ENCODE results near the gene POU2AF1.
"Not testable (repeated sequence)": the region's sequence is repeated elsewhere in the genome, so short reads cannot be mapped to it uniquely, and the experiment has no call there.

The POU2AF1 gene

DNA sequence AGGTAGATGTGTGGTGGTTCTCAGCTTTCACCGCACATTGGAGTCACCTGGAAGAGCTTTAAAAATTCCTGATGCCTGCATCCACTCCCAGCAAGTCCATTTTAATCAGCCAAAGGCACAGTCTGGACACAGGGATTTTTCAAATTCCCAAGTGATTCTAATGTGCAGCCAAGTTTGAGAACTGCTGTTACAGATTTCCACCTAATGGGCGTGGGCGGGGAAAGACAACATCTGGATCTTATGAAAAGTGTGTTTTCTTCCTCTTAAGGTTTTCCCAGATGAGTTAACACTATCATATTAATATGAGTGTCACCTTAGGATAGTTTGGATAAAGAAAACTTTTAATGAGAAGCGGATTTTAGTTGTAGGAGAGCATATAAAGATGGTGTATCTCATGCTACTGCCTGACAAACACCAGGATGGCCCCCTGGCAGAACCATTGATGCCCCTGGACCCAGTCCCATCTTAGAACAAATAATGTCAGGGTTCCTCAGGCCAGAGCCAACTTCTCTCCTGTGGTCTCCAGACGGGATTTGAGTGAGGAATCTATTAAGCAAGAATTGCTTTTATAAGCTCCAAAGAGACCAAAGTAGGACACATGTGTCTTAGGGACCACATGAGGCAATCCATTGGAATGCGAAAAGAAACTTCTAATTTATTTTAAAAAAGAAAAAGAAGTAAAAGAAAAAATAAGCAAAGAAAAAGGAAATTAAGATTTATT is 31.9 kb downstream of the POU2AF1 start:
- DNase-seq (ENCODE audit: low spot score), result no peak

DNA sequence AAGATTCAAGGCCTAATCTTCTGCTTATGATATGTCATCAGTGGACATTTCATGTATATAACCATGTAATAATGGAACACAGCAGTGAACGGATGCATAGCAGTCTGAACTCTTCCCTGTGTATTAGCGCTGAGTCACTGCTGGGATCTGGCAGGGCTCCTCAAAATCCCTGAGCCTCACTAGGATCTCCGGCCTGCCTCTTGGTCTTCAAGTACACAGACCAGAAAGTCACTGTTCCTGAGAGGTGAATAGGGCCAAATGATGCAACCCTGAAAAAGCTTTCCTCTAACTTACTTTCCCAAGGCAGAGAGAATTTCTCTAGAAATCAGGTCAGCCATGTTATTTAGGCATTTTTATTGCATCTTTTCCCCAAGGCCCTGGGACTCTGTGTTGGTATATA is 35.0 kb downstream of the POU2AF1 start:
- peak; percentile 66 for DNase-seq (ENCODE audit: low spot score)

DNA sequence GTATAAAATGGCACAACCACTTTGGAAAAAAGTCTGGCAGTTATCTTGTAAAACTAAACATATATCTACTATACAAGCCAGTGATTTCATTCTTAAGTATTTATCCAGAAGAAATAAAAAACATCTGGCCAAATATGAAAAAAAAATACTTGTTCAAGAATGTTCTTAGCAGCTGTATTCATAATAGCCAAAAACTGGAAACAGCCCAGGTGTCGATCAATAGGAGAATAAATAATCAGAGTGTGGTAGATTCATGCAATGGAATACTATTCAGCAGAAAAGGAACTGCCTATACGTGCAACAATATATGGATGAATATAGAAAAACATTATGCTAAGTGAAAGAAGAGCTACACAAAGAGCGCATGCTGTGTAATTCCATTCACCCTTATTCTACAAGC is 36.7 kb downstream of the POU2AF1 start:
- no peak for DNase-seq (ENCODE audit: low spot score)

DNA sequence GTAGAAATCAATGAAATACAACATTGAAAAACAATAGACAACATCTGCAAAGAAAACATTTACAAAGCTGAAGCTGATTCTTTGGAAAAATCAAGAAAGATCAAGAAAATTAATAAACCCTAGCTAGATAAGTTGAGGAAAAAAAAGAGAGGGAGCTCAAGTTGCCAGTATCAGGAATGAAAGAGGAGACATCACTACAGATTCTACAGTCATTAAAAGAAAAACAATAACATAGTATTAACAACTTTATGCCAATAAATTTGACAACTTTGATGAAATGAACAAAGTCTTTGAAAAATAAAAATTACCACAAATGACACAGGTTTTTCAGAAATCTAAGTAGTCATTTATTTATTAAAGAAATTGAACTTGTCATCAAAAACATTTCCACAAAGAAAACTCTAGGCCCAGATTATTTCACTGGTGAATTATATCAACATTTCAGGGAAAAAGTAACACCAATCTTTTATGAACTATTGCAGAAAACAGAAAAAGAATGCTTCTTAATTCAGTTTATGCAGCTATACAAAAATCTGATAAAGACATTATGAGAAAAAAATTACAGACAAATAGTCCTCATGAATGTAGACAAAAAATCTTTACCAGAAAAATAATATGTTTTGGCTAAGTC is 39.2 kb downstream of the POU2AF1 start:
- DNase-seq (ENCODE audit: low spot score), result no peak

DNA sequence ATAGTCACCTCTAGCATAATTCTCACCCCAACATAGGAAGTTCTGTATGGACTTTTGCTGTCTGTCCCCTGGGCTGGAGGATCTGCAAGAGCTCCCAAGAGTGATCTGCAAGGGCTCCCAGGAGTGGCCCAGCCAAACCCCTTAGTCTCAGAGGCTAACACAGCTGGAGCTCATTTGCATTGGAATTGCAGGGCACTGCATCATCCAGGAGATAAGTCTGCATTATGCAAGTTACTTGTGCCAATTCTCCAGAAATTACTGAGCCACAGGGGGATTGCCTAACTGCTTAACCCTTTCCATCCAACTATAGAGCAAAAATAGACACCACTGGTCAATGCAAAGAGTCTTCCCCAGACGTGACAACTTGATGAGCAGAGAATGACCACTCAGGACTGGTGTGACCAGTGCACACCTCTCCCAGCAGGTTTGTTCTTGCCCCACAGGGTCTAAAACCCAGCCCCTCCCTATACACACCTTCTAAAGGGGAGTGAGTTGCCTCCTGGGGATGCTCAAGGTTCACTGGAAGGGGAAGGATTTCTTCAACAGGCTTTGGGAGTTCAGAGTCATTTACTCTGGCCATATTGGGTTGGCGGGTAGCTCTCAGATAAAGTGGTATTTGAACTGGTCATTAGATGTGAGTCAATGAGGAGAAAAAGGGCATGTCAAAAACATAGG is 42.4 kb downstream of the POU2AF1 start:
- peak; percentile 67 for DNase-seq (ENCODE audit: low spot score)

DNA sequence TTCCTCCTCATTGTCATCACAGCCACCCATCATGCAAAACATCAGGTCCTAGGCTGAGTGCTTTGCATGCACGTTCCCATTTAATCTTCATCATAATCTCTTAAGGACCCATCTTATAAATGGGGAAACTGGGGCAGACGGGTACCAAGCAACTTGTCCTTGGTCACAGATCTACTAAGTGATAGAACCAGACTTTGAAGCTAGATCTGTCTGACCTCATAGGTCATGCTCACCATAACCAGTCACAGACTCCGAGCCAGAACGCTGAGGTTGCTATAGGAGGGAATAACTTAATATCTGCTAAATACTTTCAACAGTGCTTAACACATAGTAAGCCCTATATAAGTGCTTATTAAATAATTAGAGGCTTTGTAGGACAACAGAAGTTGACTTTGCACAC is 43.0 kb downstream of the POU2AF1 start:
- no peak for DNase-seq (ENCODE audit: low spot score)

DNA sequence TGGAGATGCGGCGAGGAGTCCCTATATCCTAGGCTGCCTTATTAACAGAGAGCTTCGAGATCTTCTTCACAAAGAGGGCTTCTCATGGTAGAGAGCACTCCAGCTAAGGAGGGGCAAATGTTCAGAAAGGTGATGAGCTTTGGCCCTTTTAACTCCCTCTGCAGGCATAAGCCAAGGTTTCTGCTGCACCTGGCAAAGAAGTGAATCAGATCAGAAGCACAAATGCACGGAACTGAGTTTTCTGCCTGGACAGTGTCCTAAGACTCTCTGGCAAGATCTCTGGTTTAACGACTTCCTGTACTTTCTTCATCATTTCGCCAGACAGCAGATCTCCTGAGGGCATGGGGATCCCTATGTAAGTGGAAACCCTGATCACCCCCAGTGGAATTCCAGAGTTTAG is 43.5 kb downstream of the POU2AF1 start:
- no peak for DNase-seq (ENCODE audit: low spot score)

DNA sequence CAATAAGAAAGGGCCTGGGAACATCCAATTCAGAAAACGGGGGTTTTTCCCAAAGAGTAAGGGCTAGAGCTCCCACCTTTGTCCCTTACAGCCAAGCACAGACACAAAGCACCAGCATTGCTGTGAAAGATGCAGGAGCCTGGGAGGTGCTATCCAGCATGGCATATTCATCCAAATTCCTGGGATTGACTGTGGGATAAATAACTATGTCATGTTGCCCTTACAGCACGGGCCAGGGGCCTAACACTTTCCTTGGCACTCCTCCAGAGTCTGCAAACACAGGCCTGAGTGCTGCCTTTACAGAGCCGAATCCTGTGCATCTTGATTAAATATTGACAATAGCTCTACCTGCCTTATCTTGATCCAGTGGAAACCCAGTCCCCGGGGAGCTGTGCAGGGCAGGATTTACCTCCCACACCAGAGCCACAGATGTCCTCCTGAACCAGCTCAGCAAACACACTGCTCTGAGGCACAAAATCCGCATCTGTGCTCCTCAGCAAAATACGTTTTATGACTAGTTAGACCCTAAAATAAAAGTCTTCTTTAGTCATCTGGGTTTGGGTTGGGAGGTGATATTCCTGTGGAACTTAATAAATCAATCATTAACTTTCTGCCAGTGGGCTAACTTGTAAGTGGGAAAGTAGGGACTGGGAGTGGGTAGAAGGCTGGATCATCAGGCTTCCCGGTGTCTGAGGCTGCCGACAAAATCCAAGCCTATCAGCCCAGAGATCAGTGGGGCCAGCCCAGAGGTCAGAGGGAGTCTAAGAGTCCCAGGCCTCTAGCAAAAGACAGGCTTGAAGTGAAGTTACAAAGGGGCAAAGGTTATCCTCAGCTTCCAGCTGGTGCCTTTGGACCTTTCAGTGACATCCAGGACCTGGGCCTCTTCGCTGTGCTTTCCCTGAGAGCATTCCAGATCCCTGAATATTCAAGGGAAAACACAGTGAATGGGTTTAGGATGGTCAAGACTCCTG is 44.3 kb downstream of the POU2AF1 start:
- no peak for DNase-seq (ENCODE audit: low spot score)

DNA sequence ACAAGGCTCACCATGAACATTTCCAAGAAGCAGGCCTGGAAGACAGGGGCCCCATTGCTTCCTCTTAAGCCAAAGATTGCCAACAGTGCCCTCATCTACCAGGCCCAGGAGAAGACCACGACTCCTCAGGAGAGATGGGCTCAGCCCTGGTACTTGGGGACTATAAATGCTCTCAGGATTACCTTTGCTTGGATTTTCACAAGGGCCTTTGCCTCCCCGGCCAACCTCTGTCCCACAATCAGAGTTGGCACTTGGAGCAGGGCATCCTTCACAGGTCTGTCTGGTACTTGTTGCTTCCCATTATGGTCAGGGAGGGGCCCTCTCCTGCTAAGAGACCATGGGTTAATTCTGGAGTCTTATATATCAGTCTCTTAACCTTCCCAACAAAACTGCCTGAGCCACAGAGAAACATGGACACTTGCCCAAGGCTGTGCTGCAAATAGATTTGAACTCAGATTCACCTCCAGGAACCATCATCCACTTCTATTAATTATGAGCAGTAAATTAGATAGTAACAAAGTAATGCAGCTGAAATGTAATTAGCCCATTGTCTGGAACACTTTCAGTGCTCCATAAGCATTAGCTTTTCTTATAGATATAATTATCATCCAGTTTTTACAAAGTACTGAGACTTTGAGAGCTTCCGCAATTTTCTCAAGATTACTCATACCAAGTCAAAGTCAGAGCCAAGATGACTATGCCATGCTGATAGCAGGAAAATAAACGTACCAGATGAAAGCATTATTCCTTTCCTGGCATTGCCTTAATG is 47.2 kb downstream of the POU2AF1 start:
- DNase-seq (ENCODE audit: low spot score), result peak; percentile 13

DNA sequence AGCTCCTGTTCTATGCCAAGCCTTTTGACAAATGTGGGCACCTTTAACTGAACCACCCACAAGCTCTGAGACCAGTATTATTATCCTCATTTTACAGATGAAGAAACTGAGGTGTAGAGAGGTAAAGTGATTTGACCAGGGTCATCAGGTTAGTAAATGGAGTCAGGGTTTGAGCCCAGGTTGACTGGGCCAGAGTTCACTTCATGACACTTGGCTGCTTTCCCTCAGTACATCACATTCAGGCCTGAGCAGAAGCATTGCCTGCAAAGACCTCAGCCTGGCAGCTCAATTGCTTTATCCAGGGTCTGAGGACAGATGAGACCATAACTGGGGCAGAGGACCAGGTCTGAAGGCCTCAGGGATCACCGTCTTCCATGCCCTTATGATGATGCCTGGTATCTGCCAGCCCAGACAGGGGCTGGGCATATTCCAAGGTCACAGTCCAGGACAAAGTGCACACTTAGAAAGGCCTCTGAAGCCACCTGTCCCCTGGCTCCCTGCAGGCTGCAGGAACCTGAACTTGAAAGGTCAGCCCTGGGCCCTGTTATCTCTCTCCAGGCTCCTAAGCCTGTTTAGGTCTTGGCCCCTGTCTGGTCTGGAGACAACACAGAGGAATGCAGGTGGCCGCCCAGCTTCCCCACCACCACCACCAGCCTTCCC is 48.7 kb downstream of the POU2AF1 start:
- DNase-seq (ENCODE audit: low spot score), result no peak

DNA sequence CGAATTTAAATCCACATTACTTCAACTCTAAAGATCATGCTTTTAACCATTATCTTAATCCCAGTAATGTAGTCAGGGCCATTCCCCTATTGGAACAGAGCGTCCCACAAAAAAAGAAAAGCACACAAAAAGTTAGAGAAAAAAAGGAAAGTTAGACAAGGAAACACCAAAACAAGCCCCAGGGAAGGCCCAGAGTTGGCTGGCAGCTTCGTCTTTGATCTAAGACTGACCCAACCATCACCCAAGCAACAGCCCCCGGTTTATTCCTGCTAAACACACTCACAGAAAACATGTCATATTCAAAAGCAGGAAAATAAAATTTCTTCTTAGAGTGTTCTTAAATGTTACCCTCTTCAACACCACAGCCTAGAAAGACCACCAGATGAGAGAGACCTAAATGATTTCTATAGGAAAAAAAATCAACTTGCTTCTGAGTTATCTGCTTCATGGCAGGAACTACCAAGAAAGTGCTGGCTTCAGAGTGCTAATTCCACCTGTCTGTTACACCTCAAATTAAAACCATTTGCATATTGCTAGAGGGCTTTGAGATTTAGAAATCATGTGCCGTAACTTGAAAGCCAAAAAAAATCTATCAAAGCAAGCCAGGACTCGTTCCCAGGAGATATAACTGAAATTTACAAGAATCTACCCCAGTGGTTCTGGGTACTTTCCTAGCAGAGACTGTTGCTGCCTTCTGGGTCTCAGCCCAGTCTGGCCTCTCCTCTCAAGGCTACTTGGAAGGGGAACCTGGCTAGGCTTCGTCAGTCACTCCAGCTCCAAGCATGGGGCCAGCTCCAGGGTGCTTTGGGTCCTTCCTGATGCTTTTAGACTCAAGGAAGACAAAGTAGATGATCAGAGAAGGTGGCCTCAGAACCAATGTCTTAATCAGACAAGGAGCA is 49.5 kb downstream of the POU2AF1 start:
- no peak for DNase-seq (ENCODE audit: low spot score)

DNA sequence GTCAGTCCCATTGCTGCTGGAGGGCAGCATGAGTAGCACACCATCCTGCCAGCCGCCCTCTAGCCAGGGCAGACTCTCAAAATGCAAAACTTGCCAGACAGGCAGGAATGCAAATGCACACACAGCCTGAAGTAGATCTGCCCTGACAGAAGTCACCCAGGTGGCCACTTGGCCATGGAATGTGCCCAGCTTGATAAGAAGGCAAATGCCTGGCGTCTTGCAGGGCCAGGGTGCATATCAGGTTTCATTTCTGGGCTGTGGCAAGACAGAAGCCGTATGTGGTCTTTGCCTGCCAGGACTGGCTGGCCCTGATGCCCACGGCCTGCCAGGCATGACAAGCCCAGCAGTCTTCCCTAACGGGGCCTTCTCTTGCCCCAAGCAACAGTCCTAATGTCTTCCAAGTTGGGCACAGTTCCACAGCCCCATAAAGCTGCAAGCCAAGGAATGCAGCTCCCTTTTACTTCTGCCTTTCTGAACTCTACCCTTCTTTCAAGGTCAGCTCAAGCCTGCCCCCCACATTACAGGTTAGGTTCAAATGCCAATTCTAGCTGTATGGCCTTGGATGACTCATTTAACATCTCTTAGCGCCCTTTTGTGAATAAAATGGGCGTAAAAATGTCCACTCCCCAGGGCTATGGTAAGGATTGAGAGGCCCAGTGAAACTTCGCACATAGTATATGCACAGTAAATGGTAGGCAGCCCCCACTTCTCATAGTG is 51.0 kb downstream of the POU2AF1 start:
- DNase-seq (ENCODE audit: low spot score), result no peak

DNA sequence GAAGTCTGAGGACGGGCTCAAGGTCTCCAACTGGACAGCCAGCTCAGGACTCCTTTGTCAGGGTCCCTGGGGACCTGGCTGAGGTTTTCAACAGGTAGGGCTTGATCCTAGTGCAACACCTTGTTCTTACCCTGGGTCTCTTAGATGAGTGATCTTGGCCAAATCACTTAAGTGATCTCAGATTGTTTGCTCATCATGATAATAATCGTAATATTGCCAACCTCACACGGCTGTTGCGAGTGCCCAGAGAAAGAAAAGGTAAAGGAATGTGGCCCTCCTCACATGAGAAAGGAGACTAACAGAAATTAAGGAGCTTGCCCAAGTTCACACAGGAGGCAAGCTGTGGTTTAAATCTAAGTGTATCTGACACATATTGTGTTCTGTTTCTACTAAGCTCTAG is 52.3 kb downstream of the POU2AF1 start:
- DNase-seq (ENCODE audit: low spot score), result no peak

DNA sequence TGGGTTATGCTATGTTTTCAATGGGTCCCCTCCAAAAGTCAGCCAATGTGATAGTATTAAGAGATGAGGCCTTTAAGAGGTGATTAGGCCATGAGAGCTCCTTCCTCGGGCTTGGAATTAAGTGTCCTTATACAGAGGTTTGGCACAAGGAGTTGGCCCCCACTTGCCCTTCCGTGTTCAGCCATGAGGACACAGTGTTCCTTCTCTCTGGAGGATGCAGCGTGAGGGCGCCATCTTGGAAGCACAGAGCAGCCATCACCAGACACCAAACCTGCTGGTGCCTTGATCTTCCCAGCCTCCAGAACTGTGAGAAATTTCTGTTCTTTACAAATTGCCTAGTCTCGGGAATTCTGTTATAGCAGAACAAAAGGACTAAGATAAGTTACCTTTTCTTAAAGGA is 53.8 kb downstream of the POU2AF1 start:
- DNase-seq (ENCODE audit: low spot score), result no peak

DNA sequence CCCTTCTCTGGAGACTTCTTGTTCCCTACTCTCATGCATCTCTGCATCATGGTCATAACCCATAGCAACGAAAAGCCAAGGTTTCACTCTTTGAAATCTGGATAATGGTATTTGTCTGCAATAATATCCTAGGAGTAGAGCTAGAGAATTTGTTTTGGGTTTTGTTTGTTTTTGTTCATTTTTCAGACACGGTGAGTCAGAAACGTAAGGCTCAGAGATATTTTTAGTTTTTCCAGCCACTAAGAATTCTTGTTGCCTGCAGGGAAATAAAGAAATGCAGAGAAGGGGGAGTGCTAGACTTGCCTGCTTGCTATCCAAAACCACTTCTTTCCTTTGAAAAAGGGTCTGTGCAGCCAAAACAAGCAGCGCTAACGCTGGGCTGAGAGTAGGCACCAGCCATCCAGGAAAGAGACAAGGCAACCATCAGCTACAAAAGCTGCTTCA is 54.8 kb downstream of the POU2AF1 start:
- peak; percentile 44 for DNase-seq (ENCODE audit: low spot score)

DNA sequence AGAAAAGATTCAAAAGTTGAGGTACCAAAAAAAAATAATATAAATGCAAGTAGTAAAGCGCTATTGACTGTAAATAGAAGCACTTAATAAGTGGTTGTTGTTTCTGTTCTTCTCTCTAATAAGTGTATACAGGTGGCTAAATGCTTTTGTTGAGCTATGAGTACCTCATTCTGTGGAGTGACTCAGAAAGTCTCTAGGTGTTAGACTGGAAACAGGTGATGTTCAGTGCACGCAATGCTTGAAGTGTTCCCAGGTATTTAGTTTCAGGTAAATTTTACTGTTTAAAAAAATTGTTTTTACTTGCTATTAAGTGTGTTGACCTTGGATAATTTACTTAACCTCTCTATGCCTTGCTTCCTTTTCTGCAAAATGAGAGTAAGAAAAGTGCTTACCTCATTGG is 56.5 kb downstream of the POU2AF1 start:
- no peak for DNase-seq (ENCODE audit: low spot score)

DNA sequence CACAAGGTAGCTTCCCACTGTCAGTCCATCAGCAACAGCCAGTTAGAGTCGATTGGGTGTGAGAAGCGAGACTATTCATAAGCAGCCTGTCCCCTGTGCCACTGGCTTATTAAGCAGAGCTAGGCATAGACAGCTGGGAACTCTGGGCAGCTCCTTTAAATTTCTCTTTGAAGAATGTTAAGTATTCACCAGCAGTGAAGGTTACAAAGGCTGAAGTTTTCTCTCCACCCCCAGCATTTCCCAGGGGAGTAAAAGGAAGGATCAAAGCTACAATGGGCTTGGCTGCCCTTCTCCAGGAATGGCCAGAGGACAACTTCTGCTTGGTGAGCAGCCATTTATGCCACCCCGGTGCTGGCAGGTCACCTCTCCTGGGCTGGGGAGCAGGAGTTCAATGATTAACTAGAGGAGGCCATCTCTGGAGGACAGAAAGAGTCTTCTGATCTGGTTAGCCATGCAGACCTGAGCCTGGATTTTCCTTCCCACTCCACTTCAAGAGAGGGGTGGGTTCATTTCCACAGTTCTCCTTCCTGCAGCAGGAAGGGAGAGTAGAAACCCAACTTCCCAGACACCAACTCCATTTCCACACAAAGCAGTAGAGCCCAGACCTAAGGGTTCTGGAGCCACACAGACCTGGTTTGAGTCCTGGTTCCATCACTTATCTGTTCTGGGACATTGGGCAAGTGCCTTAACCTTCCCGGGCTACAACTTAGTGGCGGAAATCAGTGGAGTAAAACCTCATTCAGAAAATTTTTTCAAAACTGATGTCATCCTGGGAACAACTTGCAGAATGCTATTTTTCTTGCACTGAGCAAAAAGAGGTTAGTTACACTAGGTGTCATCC is 58.1 kb downstream of the POU2AF1 start:
- no peak for DNase-seq (ENCODE audit: low spot score)

DNA sequence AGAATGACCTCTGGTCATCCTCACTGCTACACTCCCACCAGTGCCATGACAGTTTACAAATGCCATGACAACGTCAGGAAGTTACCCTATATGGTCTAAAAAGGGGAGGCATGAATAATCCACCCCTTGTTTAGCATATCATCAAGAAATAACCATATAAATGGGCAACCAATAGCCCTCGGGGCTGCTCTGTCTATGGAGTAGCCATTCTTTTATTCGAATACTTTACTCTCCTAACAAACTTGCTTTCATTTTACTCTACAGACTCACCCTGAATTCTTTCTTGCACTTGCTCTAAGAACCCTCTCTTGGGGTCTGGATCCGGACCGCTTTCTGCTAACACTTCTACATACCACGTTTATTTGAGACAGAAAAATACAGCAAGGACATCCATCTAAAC is 58.9 kb downstream of the POU2AF1 start:
- not testable (repeated sequence) for DNase-seq (ENCODE audit: low spot score)
